ENCODE measurements around the gene HS6ST2. TPM values are rescaled to one million over a fixed set of nuclear protein-coding genes. Genes with fewer than 3 reads are reported as not detected.

The HS6ST2 gene
- total RNA-seq, 1 donor from 2014 or later = 43.2 TPM

- H3K27ac ChIP-seq = no peak overlapping the region
- H3K9me3 ChIP-seq (ENCODE audit: low read depth) = no peaks in the 10 kb centered on the region
- TF ChIP-seq CTCF (IDR thresholded peaks at IDR 0.05) = no peak
- no peak for TF ChIP-seq EZH2phosphoT487 (IDR thresholded peaks at IDR 0.05)
- TF ChIP-seq EZH2 (IDR thresholded peaks at IDR 0.05) = no peak
- no peaks in the 10 kb centered on the region for H3K36me3 Mint-ChIP-seq
- no peak overlapping the region for H2AFZ ChIP-seq (replicated peaks)
- no peak overlapping the region for H3K4me2 ChIP-seq
- no peaks in the 10 kb centered on the region for H3K36me3 ChIP-seq
- no peaks in the 10 kb centered on the region for H4K20me1 ChIP-seq (ENCODE audit: low read depth)
- H3K27me3 Mint-ChIP-seq (ENCODE audit: insufficient read depth, low read depth) = no peaks in the 10 kb centered on the region
- H3K9ac ChIP-seq = no peak overlapping the region
- H3F3A ChIP-seq (ENCODE audit: low read depth) = no peaks in the 10 kb centered on the region
- no peaks in the 10 kb centered on the region for H3K9me3 Mint-ChIP-seq
- H3K27me3 ChIP-seq = no peaks in the 10 kb centered on the region
- no peaks in the 10 kb centered on the region for H3K79me2 ChIP-seq (ENCODE audit: low read depth)
- H3K27ac Mint-ChIP-seq = no peak overlapping the region
- no peaks in the 10 kb centered on the region for H3K4me1 ChIP-seq
- H3K4me3 ChIP-seq = no peak overlapping the region
- no peak for DNase-seq (ENCODE audit: low spot score)
- no peak overlapping the region for H3K4me3 Mint-ChIP-seq
- H3K4me1 Mint-ChIP-seq = peaks cover 2% of the 10 kb centered on the region
These were observed 319.0 kb downstream of the HS6ST2 start for GRCh38 chrX:132639446-132639845.

DNA sequence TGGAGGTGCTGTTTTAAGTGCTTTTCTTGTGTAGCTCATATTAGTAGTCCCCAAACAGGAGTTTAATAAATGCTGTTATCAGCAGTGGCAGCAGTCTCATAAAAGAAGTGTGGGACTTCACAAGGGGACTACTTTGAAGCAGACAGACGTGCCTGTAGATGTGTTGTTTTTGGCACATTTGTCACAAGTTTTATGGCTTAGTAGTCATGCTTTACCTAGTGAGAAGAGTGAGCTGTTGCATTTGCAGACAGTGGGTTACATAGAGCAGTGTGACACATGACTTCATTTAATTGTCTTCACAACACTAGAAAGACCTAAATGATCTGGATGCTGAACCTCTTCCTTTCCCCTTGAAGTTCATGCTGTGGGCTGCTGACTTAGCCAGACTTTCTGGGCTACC is 320.1 kb downstream of the HS6ST2 start:
- Mint-ChIP-seq H3K27ac (no peak overlapping the region), H3K27me3 (ENCODE audit: insufficient read depth, low read depth) (no peaks in the 10 kb centered on the region), H3K4me3 (no peak overlapping the region), H3K36me3 (no peaks in the 10 kb centered on the region), H3K4me1 (peaks cover 2% of the 10 kb centered on the region), H3K9me3 (no peaks in the 10 kb centered on the region)
- no peak overlapping the region for H3K9ac ChIP-seq
- no peak overlapping the region for H3K27ac ChIP-seq
- no peaks in the 10 kb centered on the region for H3F3A ChIP-seq (ENCODE audit: low read depth)
- no peaks in the 10 kb centered on the region for H3K4me1 ChIP-seq
- H3K4me2 ChIP-seq = no peak overlapping the region
- H3K27me3 ChIP-seq = no peaks in the 10 kb centered on the region
- no peaks in the 10 kb centered on the region for H4K20me1 ChIP-seq (ENCODE audit: low read depth)
- H3K79me2 ChIP-seq (ENCODE audit: low read depth) = no peaks in the 10 kb centered on the region
- H3K36me3 ChIP-seq = no peaks in the 10 kb centered on the region
- no peak overlapping the region for H2AFZ ChIP-seq (replicated peaks)
- no peaks in the 10 kb centered on the region for H3K9me3 ChIP-seq (ENCODE audit: low read depth)
- DNase-seq (ENCODE audit: low spot score) = no peak
- TF ChIP-seq EZH2phosphoT487 (IDR thresholded peaks at IDR 0.05) (no peak), EZH2 (IDR thresholded peaks at IDR 0.05) (no peak), CTCF (IDR thresholded peaks at IDR 0.05) (no peak)
- H3K4me3 ChIP-seq = no peak overlapping the region

DNA sequence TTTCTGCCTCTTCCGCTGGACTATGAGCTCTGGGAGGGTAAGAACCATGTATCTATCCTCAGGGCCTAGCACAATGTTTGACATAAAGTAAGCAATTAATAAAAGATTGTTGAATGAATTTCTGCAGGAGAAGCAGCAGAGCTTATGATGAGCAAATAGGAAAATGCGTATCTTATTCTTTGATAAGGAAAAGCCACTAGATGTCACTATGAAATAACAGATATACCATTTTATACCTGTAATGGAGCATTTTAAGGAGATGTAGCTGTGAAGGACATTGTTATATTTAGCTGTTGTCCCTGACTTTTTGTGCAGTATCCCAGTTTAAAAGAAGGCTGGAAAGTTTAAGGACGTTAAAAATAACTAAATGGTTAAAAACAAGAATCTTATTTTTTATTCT is 322.3 kb downstream of the HS6ST2 start:
- Histone ChIP-seq H3K36me3 (no peaks in the 10 kb centered on the region), H3K27me3 (no peaks in the 10 kb centered on the region), H3F3A (ENCODE audit: low read depth) (no peaks in the 10 kb centered on the region), H3K4me3 (no peak overlapping the region), H4K20me1 (ENCODE audit: low read depth) (no peaks in the 10 kb centered on the region), H3K4me1 (no peaks in the 10 kb centered on the region), H3K4me2 (no peak overlapping the region), H3K9ac (no peak overlapping the region), H2AFZ (replicated peaks) (no peak overlapping the region), H3K79me2 (ENCODE audit: low read depth) (no peaks in the 10 kb centered on the region), H3K27ac (no peak overlapping the region), H3K9me3 (ENCODE audit: low read depth) (no peaks in the 10 kb centered on the region)
- Mint-ChIP-seq H3K4me1 (peaks cover 2% of the 10 kb centered on the region), H3K27me3 (ENCODE audit: insufficient read depth, low read depth) (no peaks in the 10 kb centered on the region), H3K27ac (no peak overlapping the region), H3K4me3 (no peak overlapping the region), H3K9me3 (no peaks in the 10 kb centered on the region), H3K36me3 (no peaks in the 10 kb centered on the region)
- TF ChIP-seq EZH2phosphoT487 (IDR thresholded peaks at IDR 0.05) (no peak), EZH2 (IDR thresholded peaks at IDR 0.05) (no peak), CTCF (IDR thresholded peaks at IDR 0.05) (no peak)
- DNase-seq (ENCODE audit: low spot score) = no peak

Data from neural progenitor cell (in vitro differentiated cells).